NCI-H1436 (cell line): Measurements from ENCODE around the gene TUT1.
"Not testable (repeated sequence)": the region's sequence is repeated elsewhere in the genome, so short reads cannot be mapped to it uniquely, and the experiment has no call there.

Experiments used
- DNase-seq: peaks from one replicate; lab custom pipeline; 2025; lab: John Stamatoyannopoulos, UW

TUT1 gene

GRCh38 chr11:62605467-62605866 is 14.1 kb upstream of the TUT1 start:
- no peak for DNase-seq

GRCh38 chr11:62604460-62605120 is 13.3 kb upstream of the TUT1 start:
- DNase-seq, result no peak

- DNase-seq, result no peak
Observed at GRCh38 chr11:62603776-62604299, 12.5 kb upstream of the TUT1 start.

- DNase-seq, result no peak
Observed at GRCh38 chr11:62603072-62603408, 11.7 kb upstream of the TUT1 start.

GRCh38 chr11:62602141-62603071 is 11.1 kb upstream of the TUT1 start:
- peak; percentile 54 for DNase-seq

GRCh38 chr11:62601372-62602140 is 10.2 kb upstream of the TUT1 start, which contains the start of gene MTA2:
TSS of gene MTA2 (minus strand) at chr11:62601865. CDS start at chr11:62601450, 415 bp downstream.
- DNase-seq, result peak; percentile 98

- no peak for DNase-seq
Observed at GRCh38 chr11:62601122-62601371, 9.7 kb upstream of the TUT1 start.

- DNase-seq, result no peak
Observed at GRCh38 chr11:62600367-62601121, 9.2 kb upstream of the TUT1 start.

- DNase-seq, result no peak
Observed at GRCh38 chr11:62599901-62600300, 8.6 kb upstream of the TUT1 start.

GRCh38 chr11:62599069-62599696 is 7.9 kb upstream of the TUT1 start:
- peak; percentile 99 for DNase-seq

GRCh38 chr11:62595124-62595523 is 3.8 kb upstream of the TUT1 start:
- no peak for DNase-seq

- DNase-seq, result peak; percentile 63
Observed at GRCh38 chr11:62593434-62594044, 2.2 kb upstream of the TUT1 start.

GRCh38 chr11:62592989-62593421 is 1.7 kb upstream of the TUT1 start:
- no peak for DNase-seq

GRCh38 chr11:62592146-62592815 is 958 bp upstream of the TUT1 start:
- no peak for DNase-seq

GRCh38 chr11:62588966-62589637 is 2.2 kb downstream of the TUT1 start:
- DNase-seq, result no peak

GRCh38 chr11:62585356-62585755 is 6.0 kb downstream of the TUT1 start:
- not testable (repeated sequence) for DNase-seq

GRCh38 chr11:62581735-62582134 is 9.6 kb downstream of the TUT1 start:
- DNase-seq, result not testable (repeated sequence)

GRCh38 chr11:62580959-62581715 is 10.2 kb downstream of the TUT1 start:
- DNase-seq, result no peak

- no peak for DNase-seq
Observed at GRCh38 chr11:62579252-62579651, 12.1 kb downstream of the TUT1 start.
